ENCODE results near the gene HHATL.
A peak's percentile ranks its signal among the peaks of the same experiment; 100 is the strongest.

The HHATL gene

GRCh38 chr3:42664438-42664803, 38.2 kb downstream of the HHATL start:
- DNase-seq (ENCODE audit: low read depth): no peak

GRCh38 chr3:42663581-42664437, 38.8 kb downstream of the HHATL start:
- DNase-seq (ENCODE audit: low read depth): no peak

- no peak for DNase-seq (ENCODE audit: low read depth)
Observed at GRCh38 chr3:42662813-42663535, 39.6 kb downstream of the HHATL start.

GRCh38 chr3:42662037-42662812, 40.4 kb downstream of the HHATL start:
- DNase-seq (ENCODE audit: low read depth): no peak

DNA sequence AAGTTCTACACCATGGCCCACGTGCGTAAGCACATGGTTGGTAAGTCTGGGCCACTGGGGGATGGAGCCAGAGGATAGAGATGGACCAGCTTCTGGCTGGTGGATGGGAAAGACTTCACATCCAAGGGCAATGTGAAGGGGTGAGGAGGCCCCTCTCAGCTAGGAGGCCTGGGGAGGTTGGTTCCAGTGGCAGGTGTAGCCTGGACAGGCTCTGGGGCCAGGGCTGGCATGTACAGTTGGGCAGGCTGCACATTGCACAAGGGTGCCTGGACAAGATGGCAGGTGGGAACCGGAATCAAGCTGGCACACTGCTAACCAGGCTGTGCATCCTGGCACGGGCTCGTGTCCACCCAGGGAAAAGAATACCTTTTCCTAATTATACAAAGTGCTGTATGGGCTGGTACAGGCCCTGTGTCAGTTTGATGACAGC, 41.0 kb downstream of the HHATL start:
- DNase-seq (ENCODE audit: low read depth): no peak

GRCh38 chr3:42660898-42661297, 41.7 kb downstream of the HHATL start:
- no peak for DNase-seq (ENCODE audit: low read depth)

GRCh38 chr3:42660131-42660715, 42.4 kb downstream of the HHATL start:
- no peak for DNase-seq (ENCODE audit: low read depth)

GRCh38 chr3:42659451-42660130, 43.0 kb downstream of the HHATL start:
- no peak for DNase-seq (ENCODE audit: low read depth)

GRCh38 chr3:42658771-42659390, 43.7 kb downstream of the HHATL start:
- no peak for DNase-seq (ENCODE audit: low read depth)

DNA sequence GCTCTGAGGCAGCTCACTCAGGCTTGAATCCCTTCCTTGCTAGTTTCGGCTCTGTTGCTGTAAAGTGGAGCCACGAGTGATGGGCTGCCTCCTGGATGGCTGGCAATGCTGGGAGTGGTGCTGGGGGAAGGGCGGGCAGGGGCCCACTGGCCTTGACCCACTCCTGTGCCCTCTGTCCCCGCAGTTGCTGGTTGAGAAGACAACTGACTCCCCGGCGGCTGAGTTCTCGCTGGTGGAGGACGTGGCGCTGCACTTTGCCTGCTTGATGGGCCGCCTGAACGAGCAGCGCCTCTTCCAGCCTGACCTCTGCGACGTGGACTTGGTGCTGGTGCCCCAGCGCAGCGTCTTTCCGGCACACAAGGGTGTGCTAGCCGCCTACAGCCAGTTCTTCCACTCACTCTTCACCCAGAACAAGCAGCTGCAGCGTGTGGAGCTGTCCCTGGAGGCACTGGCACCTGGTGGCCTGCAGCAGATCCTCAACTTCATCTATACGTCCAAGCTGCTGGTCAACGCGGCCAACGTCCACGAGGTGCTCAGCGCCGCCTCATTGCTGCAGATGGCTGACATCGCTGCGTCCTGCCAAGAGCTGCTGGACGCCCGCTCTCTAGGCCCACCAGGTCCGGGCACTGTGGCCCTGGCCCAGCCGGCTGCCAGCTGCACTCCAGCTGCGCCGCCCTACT, 44.4 kb downstream of the HHATL start:
- DNase-seq (ENCODE audit: low read depth): no peak

DNA sequence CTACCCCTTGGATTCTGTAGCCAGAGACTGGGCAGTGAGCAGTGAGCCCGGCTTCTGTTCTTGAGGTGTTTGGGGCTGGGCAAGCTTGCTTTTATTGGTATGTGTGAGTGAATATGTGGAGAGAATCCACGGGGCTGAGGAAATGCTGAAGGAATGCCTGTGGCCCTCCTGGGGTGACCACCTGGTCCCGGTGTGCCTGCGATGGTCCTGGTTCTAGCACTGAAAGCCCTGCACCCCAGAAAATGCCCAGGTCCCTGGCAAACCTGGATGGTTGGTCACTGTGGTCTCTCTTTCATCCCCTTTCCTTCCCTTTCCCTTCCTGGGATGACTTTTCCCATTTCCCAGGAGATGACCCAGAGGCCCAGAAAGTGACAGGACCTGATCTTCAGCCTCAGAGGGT, 44.9 kb downstream of the HHATL start:
- no peak for DNase-seq (ENCODE audit: low read depth)

- no peak for DNase-seq (ENCODE audit: low read depth)
Observed at GRCh38 chr3:42656680-42657610, 45.7 kb downstream of the HHATL start.

DNA sequence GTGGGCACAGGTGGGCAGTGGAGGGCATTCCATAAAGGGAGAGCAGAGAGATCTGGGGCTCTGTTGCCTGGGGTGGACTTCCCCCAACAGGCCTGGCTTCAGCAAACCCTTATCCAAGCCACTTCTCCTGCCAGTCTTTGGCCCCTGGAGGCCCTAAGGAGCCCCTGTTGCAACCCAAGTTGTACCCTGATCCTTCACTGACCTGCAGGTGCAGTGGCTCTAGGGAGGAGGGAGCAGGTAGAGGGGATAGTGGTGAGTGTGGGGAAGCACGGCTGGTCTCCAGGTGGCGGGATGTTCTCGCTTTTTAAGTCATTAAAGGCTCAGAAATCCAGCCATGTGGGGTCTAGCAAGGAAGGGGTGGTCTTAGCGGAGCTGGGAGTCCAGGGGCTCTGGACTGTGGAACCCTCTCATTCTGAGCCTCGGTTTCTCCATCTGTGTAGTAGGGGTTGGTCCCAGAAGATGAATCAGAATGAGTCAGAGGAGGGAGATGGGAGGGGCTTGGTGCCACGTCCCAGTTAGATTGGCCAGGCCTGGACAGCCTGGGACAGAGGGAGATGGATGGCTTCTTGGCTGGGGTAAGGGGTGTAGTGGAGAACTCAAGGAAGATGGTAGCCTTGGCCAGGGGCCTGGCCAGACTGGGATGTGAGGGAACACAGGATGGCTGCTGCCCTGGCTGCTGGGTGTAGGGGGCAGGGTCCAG, 46.5 kb downstream of the HHATL start:
- no peak for DNase-seq (ENCODE audit: low read depth)

- DNase-seq (ENCODE audit: low read depth): peak; percentile 29
Observed at GRCh38 chr3:42655331-42655888, 47.2 kb downstream of the HHATL start.

DNA sequence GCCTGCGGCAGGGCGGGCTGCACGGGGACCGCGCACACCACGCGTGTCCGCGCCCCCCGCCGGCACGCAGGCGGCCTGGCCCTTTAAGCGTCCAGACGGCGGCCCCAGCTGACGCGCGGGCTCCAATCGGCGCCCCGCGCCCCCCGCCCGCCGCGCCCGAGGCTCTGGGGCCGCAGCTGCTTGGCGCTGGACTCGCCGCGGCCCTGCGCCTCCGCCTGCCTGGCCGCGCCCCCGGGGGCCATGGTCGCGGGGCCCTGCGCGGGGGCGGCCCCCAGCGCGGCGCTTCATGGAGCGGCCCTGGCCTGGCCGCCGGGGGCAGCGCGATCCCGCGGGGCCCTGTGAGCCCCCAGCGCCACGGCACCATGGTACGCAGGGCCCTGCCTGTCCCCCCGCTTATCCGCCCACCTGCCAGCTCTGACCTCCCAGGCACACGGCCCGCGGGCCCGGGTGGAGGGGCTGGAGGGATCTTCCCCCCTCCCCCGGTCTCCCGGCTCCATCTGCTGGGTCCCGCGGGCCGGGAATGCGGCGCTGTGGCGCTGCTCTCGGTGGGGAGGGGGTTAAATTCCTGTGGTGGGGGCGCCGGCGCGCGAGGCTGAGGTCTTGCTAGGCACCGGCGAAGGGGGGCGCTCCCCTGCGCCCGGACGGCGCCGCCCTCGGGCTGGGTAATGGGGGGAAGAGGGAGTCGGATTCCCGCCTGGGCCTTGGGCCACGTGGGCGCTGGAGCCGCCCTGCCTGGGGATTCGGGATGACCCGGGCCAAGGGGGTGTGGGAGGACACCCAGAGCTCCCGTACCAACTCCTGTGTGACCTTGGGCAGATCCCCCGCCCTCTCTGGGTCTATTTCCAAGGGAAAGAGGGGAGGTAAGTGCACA, 48.0 kb downstream of the HHATL start:
- DNase-seq (ENCODE audit: low read depth): peak; percentile 69

GRCh38 chr3:42653560-42654330, 48.9 kb downstream of the HHATL start, which contains the start of gene ZBTB47:
ZBTB47 (plus strand) TSS chr3:42653697; CDS start chr3:42658356, 4,659 bp downstream.
- DNase-seq (ENCODE audit: low read depth): peak; percentile 70

GRCh38 chr3:42653303-42653559, 49.4 kb downstream of the HHATL start:
- DNase-seq (ENCODE audit: low read depth): no peak

All from fibroblast of gingiva (primary cell).